Fibroblast of peridontal ligament (primary cell): Measurements from ENCODE around the gene FOS.
A peak's percentile ranks its signal among the peaks of the same experiment; 100 is the strongest.

Source experiments
- DNase-seq: peaks from one replicate; pipeline ENCODE4 v3.0.0-alpha.2; 2010; ENCODE audit errors: extremely low read depth

Gene FOS

DNA sequence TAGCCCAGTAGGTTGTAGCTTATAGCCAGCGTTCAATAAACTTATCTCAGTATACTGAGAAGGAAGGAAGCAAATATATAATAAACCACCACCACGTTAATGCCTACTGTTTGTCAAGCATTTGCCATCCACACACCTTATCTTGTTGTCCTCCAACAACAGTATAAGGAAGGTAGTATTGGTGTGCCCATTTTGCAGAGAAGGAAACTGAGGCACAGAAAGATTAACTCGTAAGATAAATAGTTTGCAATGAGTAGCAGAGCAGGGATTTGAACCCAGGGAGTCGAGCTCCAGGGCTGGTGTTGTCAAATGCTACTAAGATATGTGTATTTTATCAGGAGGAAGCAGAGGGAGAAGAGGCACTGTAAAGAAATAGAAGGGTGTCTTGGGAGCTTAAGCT lies 27.8 kb upstream of the FOS start:
- no peak for DNase-seq

- DNase-seq: no peak
Measured at GRCh38 chr14:75252254-75252837, 26.3 kb upstream of the FOS start.

- no peak for DNase-seq
Measured at GRCh38 chr14:75254381-75254822, 24.2 kb upstream of the FOS start.

DNA sequence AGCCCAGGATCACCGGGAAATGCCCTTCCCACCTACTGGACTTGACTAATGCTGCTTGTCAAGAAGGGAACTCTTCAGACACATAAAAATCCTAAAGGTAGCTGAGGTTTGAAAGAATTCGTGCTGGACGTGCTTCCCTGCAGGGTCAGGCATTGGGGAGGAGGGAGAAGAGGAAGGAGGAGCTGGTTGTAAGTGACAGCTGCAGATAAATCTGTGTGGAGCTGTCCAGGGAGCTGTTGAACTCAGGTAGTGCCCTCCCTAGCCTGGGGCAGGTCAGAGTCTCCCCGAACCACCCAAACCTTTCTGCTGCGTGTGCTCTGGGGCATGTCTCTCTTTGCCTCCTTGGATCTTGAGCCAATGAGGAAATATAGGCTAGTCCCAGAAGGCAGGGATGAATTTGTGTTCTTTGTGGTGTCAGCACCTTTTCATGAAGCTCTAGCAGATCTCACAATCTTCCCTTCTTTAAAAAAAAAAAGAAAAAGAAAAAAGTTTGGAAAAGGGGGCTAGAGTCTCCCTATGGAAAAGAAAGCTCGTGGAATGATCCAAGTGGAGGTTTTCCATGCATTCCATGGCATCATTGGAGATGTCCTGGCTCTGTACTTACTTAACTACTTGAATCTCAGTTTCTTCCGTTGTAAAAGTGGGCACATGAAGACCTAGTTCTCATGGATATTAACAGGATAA lies 23.6 kb upstream of the FOS start:
- no peak for DNase-seq

DNA sequence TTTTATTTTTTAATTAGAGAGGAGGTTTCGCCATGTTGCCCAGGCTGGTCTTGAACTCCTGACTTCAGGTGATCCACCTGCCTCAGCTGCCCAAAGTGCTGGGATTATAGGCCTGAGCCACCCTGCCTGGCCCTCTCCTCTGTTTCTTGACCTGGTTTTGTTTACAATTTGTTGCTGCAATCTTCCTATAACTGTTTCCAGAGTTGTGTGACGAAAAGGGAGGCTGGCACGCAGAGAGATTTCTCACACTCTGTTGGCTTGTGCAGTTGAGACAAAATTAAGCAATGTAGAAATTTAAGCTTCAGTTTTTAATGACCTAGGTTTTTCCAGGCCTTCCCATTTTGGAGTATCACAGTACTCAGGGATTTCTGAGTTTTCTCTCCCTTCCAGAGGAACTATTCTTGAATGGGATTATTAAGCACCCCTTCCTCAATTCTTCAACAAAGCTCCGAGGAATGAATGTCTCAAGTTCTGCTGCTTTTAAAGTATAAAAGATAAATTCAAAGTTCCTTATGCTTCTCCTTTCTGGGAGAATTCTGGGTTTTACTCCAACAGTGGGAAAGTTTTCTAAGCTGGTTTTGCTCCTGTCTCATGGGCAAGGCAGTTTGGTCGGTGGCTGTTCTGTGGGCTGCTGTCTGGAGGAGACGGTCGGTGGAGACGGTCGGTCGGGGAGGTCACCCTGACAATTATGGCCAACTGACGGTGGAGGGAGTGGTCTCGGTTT lies 20.4 kb upstream of the FOS start:
- DNase-seq: peak; percentile 94

DNA sequence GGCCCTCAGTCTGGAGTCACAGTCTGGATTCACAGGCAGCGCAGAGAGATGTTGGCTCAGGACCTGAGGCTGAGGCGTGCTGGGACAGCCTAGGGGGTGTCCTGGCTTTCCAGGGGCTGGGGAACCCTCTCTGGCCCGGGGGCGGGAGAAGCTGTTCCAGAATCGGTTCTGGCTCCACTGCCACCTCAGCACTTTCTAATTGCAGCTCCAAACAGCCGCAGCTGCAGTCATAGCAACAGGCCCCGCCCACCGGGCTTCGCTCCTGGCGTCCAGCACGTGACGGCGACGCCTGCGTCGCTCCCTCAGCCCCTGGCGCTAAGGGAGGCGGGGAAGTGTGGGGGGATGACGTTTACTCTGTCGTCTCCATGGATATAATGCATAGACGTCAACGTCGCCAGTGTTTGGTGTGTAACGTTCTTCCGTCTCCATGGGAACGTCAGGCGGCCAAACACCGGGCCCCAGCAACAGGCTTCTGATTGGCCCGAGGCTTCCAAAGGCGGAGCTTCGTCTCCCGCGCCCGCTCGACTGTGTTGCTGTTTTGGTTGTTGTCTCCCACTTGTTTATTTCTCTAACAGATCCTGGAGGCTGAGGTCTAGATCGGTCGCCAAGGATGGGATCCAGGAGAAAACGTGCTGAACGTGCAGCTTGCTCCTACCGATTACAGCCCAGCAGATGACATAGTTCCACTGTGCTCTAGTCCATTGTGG lies 19.7 kb upstream of the FOS start:
- DNase-seq: peak; percentile 100

GRCh38 chr14:75259510-75259855 lies 19.1 kb upstream of the FOS start:
- peak; percentile 88 for DNase-seq

GRCh38 chr14:75260025-75260763 lies 18.4 kb upstream of the FOS start:
- DNase-seq: no peak

DNA sequence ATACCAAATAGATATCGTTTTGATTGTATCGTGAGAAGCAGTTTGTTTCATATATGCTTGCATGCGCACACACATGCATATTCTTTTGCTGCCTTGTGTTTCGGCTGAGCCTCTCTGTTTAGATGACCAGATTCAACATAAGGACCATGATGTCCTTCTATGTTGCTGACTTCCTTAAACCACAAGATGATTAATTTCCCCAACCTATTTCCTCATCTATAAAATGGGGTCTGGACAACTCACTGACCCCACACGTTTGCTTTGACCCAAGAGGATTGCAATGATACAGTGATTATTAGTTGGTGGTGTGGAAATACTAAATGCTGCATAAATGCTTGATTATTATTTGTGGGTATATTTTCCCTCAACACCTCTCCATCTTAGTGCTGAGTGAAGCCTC lies 16.8 kb upstream of the FOS start:
- no peak for DNase-seq

DNA sequence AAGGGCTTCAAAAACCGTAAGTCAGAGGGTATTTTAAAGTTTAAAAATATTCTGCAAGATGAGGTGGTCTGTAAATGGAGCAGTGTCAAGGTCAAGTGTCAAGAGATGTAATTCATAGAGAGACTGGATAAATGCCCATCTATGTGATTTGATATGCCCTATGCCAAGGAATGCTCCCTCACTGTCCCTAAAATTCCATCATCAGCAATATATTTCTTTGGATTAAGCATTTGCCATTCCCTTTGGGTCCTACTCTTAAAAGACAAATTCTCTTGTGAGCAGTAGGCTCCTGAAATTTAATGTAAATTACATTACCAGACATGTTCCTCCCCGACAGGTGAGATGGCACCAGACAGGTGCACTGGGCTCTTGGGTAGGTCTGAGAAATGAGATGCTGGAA lies 16.0 kb upstream of the FOS start:
- DNase-seq: no peak

DNA sequence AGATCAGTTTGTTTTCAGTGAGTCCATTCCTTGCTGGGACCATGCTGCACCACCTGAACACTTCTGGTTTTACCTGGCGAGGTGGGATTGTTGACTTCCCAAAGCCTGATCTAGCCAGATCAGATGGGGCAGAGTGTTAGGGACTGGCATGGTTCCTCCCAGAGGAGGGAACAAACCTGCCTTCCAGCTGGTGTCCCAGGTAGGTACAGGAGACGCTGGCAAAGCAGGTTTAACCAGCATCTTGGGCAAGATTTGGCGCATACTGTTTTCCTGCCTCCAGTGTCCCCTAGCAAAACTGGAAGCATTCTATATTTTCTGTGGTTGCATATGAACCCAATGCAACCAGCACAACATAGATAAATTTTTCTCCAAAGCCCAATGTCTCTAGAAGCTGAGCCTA lies 14.6 kb upstream of the FOS start:
- no peak for DNase-seq

DNA sequence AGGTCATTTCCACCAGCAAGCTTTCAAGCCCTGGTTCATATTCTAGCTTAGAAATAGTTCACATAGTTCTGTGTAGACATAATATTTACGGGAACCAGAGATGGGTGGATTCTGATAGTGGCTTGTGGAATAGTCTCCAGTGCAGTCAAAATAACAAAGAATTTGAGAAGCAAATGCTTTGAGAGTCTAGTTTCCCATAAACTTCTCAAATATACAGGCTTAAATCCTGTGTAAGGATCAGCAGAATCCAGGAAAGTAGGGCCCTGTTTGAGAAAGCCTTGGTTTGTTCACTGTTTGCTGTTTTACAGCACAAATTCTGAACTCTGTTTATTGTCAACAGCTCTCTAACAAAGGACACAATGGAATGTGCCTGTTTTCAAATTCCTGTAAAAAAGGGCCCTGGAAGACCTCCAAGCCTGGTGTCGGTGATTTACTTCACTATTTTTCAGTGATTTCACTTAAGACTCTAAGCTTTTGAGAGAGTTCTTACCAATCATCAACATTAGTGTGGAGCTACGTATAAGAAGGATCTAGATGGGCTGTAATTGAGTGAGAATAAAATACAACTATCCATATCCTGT lies 11.4 kb upstream of the FOS start:
- peak; percentile 87 for DNase-seq

GRCh38 chr14:75268633-75269550 lies 9.7 kb upstream of the FOS start:
- DNase-seq: no peak

- no peak for DNase-seq
Measured at GRCh38 chr14:75271514-75271913, 7.1 kb upstream of the FOS start.

GRCh38 chr14:75273272-75274049 lies 5.2 kb upstream of the FOS start:
- peak; percentile 87 for DNase-seq

DNA sequence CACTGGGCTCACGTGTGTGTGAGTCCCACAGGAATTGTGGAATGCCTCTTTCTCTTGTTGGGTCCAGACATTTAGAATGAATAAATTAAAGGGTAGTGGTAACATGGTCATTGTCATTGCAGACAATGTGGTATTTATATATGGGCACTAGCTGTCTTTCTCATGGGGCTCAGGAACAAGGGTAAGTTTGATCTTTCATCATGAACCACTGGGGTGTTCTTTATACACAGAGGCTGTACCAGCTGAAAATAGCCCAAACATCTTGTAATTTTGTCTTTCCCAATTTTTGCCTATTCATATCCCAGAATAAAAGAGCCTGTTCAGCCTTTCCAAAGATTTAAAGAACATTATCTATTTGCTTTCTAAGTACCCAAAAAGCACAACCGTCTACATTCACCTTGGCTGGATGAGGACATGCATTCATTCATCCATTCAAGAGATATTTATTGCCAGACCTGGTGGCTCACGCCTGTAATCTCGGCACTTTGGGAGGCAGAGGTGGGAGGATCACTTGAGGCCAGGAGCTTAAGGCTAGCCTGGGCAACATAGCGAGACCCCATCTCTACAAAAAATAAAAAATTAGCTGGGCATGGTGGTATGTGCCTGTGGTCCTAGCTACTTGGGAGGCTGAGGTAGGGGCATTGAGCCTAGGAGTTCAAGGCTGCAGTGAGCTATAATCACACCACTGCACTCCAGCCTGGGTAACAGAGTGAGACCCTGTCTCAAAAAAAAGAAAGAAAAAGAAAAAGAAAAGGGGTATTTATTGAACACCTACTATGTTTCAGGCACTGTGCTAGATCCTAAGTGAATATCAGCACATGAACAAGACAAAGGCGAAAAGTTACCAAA lies 4.4 kb upstream of the FOS start:
- DNase-seq: no peak

GRCh38 chr14:75274899-75275569 lies 3.6 kb upstream of the FOS start:
- peak; percentile 49 for DNase-seq

DNA sequence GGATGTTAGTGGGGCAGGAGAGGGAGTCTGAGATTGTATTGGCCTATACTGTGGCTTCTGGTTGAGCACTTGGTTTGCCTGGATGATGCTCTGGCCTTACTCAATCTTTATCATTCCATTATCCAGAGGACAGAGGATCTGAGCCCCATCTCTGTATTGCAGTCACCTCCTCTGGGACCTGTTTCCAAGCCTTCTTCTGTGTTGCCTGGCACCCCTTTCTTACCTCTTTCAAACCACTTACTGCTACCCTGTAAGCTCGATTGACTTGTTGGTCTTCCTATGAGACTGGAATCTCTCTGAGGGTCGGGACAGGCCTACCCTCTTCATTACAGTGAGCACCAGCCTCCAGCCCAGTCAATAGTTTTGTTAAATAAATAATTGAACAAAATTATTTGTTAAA lies 3.0 kb upstream of the FOS start:
- no peak for DNase-seq
